Measurements from ENCODE around the gene OR11H1.
"Not testable (repeated sequence)": the region's sequence is repeated elsewhere in the genome, so short reads cannot be mapped to it uniquely, and the experiment has no call there.

OR11H1 gene

GRCh38 chr22:15527892-15528291, at the start of gene OR11H1:
Gene OR11H1, plus strand, starts transcription at chr22:15528192. Its CDS starts 0 bp downstream, at chr22:15528192.
- DNase-seq = not testable (repeated sequence)

GRCh38 chr22:15509967-15510366, 18.0 kb upstream of the OR11H1 start:
- not testable (repeated sequence) for DNase-seq

- not testable (repeated sequence) for DNase-seq
Measured at GRCh38 chr22:15515896-15516295, 12.1 kb upstream of the OR11H1 start.

- DNase-seq = not testable (repeated sequence)
Measured at GRCh38 chr22:15553767-15554166, 25.8 kb downstream of the OR11H1 start.

- DNase-seq = not testable (repeated sequence)
Measured at GRCh38 chr22:15563461-15563860, 35.5 kb downstream of the OR11H1 start.

- not testable (repeated sequence) for DNase-seq
Measured at GRCh38 chr22:15565063-15565462, 37.1 kb downstream of the OR11H1 start.

Measured in activated CD4-positive, alpha-beta T cell treated with anti-CD3 and anti-CD28 coated beads, Interleukin-10, Interleukin-2, amounts not matched to agents 100 ng/mL and 50 ng/mL, durations not matched to agents 16 hours and 8 hours (primary cell).